Islet of Langerhans (tissue), 1 donor: ENCODE measurements around the gene DBNDD1.

Source experiments
- FAIRE-seq: peaks from one replicate; lab custom pipeline; 2011; peaks lifted over from hg19 to GRCh38; lab: Jason Lieb, UNC

DBNDD1 gene

DNA sequence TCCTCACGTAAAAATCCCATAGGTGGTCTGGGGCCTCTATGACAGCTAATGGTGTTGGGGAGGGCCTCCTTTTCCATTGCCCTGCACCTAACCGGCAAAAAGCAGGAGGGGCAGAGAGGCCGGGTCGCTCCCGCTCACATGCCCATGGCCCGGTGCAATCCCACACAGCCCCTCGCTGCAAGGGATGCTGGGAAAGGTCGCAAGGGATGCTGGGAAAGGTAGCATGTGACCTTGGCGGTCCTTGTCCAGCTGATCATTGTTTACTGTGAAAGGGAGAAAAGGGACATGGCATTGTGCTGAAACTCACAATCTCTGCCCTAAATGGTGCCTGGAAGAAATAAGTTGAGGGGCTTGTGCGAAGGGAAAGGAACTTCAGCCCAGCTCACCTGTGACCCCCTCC is 60.7 kb downstream of the DBNDD1 start:
- no peak for FAIRE-seq

GRCh38 chr16:89958068-89958467 is 61.2 kb downstream of the DBNDD1 start:
- no peak for FAIRE-seq

- FAIRE-seq: no peak
Measured at GRCh38 chr16:89957216-89957785, 62.0 kb downstream of the DBNDD1 start.

GRCh38 chr16:89956505-89957215 is 62.6 kb downstream of the DBNDD1 start:
- no peak for FAIRE-seq

GRCh38 chr16:89955001-89955685 is 64.1 kb downstream of the DBNDD1 start:
- no peak for FAIRE-seq
